Fibroblast of skin of back (primary cell): ENCODE results near the gene SENP1.

ENCODE experiments used
- DNase-seq: peaks from one replicate; pipeline ENCODE4 v3.0.0-alpha.2; 2013

SENP1 gene

GRCh38 chr12:48065041-48065440, 40.8 kb downstream of the SENP1 start:
- no peak for DNase-seq

GRCh38 chr12:48063530-48063929, 42.3 kb downstream of the SENP1 start:
- no peak for DNase-seq

GRCh38 chr12:48061938-48062719, 43.8 kb downstream of the SENP1 start:
- no peak for DNase-seq

GRCh38 chr12:48060474-48060873, 45.4 kb downstream of the SENP1 start:
- no peak for DNase-seq

- no peak for DNase-seq
These were observed 47.1 kb downstream of the SENP1 start for GRCh38 chr12:48058771-48059170.

- DNase-seq: no peak
These were observed 50.7 kb downstream of the SENP1 start for GRCh38 chr12:48054955-48055821.

GRCh38 chr12:48053883-48054282, 52.0 kb downstream of the SENP1 start:
- DNase-seq: no peak

- DNase-seq: no peak
These were observed 52.8 kb downstream of the SENP1 start for GRCh38 chr12:48053122-48053521.

- DNase-seq: no peak
These were observed 54.2 kb downstream of the SENP1 start for GRCh38 chr12:48051681-48052080.

GRCh38 chr12:48050174-48050573, 55.7 kb downstream of the SENP1 start:
- DNase-seq: no peak

GRCh38 chr12:48045965-48046518, 59.8 kb downstream of the SENP1 start:
- DNase-seq: no peak

GRCh38 chr12:48045061-48045846, 60.6 kb downstream of the SENP1 start:
- DNase-seq: no peak

- no peak for DNase-seq
These were observed 61.5 kb downstream of the SENP1 start for GRCh38 chr12:48044396-48044795.

GRCh38 chr12:48043771-48044170, 62.1 kb downstream of the SENP1 start:
- no peak for DNase-seq

- DNase-seq: no peak
These were observed 64.1 kb downstream of the SENP1 start for GRCh38 chr12:48041591-48042423.

GRCh38 chr12:48040354-48040753, 65.5 kb downstream of the SENP1 start:
- no peak for DNase-seq

GRCh38 chr12:48039151-48039550, 66.7 kb downstream of the SENP1 start:
- no peak for DNase-seq

GRCh38 chr12:48038085-48038484, 67.8 kb downstream of the SENP1 start:
- no peak for DNase-seq

- DNase-seq: peak; percentile 81
These were observed 68.5 kb downstream of the SENP1 start for GRCh38 chr12:48037267-48037915.

GRCh38 chr12:48036818-48037217, 69.1 kb downstream of the SENP1 start:
- no peak for DNase-seq
